Measurements from ENCODE around the gene CDH8.

GRCh38 chr16:62019851-62020250 lies 16.4 kb downstream of the CDH8 start:
- TF ChIP-seq CTCF (conservative IDR thresholded peaks at IDR 0.05; ENCODE audit: low read length) (no peak), EZH2phosphoT487 (IDR thresholded peaks at IDR 0.05; ENCODE audit: borderline replicate concordance, low read depth, low read length) (no peak)
